ENCODE results near the gene HNRNPK.
A peak's percentile ranks its signal among the peaks of the same experiment; 100 is the strongest.

The HNRNPK gene

GRCh38 chr9:83932851-83933250 lies 47.2 kb downstream of the HNRNPK start:
- no peak for DNase-seq (ENCODE audit: low spot score)

- no peak for DNase-seq (ENCODE audit: low spot score)
Measured at GRCh38 chr9:83932011-83932410, 48.0 kb downstream of the HNRNPK start.

DNA sequence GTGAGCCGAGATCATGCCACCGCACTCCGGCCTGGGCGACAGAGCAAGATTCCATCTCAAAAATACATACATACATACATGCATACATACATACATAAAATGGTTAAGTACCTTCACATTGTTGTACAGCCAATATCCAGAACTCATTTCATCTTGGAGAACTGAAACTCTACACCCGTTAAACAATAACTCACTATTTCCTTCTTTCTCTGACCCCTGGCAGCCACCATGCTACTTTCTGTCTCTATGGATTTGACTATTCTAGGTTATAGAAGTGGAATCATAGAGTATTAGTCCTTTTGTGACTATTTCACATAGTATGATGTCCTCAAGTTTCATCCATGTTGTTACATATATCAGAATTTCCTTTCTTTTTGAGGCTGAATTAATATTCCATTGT lies 49.1 kb downstream of the HNRNPK start:
- no peak for DNase-seq (ENCODE audit: low spot score)

DNA sequence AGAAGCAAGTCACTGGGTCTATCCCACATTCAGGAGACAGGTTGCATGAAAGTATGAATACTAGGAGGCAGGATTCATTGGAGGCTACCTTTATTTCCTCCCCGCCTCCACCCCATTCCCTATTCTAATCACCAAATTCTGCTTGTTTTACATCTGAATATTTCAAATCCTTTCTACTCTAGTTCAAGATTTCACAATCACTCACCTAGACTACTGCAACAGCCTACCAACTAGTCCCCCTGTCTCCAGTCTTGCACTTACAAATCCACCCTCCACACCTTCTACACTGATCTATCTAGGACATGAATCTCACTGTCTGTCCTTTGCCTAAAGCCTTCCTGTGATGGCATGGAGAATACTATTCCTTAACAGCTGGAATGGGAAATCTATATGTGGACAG lies 52.4 kb downstream of the HNRNPK start:
- DNase-seq (ENCODE audit: low spot score), result no peak

DNA sequence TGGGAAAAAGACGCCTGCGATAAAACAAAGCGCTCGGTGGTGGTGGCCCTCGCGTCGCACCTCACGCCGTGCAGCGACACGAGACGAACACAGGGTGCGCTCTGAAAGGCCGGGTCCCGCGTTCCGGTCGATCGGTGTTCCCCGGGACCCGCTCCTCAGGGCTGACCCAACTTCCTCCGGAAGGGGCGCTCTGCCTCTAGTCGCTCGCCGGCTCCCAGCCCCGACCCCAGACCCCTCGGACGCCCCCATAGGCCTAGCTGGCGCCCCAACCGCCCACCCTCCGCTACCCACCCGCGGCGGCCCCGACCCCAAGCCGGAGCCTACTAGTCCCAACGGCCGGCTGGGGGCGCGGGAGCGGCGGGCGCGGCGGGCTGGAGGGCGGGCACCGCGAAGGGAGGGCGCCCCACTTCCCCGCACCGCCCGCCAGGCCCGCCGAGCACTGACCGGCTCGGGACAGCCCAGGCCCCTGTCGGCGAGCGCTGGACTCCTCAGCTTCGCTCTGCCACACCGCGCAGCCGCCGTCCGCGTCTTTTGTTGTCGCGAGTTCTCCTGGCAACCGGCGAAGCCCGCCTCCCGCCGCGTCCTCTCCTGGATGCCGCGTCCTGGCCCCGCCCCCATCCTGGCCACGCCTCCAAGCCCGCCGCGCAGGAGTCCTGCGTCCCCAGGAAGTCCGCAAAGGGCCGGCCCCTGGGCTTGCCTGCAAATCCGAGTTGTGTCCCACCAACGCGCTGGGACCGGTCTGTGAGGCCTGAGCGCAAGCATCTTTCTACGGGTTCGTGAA lies 58.9 kb downstream of the HNRNPK start, which contains the start of gene KIF27:
Gene KIF27, minus strand, starts transcription at position 506 of the 781 bp plus-strand sequence. CDS start 5,841 bp downstream, outside the sequence.
- DNase-seq (ENCODE audit: low spot score), result peak; percentile 95

DNA sequence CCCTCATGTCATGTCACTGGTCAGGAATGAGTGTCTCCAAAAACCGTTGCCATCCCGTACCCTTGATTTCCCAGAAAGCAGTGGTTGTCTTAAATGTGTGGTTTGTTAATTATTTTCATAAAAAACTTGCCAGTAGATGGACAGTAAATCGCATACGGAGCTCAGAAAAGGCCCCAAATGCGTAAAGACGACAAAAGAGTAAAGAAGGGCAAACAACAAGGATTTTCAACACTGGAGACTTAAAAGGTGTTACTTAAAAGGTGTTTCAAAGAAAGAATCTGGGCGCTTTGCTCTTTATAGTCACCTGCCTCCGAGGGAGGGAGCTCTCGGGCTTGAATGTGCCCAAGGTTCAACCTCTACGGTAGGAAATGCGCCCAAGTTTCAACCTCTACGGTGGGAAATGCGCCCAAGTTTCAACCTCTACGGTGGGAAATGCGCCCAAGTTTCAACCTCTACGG lies 59.5 kb downstream of the HNRNPK start:
- peak; percentile 24 for DNase-seq (ENCODE audit: low spot score)

DNA sequence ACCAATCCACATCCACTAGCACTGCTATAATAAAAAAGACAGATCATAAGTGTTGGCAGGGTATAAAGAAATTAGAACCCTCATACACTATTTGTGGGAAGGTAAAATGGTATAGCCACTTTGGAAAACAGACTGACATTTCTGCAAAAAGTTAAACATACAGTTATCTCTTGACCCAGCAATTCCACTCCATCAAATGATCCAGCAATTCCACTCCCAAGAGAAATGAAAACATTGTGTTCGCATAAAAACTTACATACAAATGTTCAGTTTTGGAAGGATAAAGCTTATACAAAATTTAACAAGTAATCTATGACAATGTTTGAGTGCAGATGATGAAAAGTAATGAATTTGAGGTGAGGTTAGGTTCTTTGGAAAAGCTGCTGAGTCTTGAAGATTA lies 60.9 kb downstream of the HNRNPK start:
- no peak for DNase-seq (ENCODE audit: low spot score)

Data from kidney capillary endothelial cell (primary cell).